Stimulated activated CD8-positive, alpha-beta memory T cell treated with anti-CD3 and anti-CD28 coated beads, Interleukin-4, amount 100 ng/mL, for 48 hours (primary cell): Measurements from ENCODE around the gene SPINK13.
"Not testable (repeated sequence)": the region's sequence is repeated elsewhere in the genome, so short reads cannot be mapped to it uniquely, and the experiment has no call there.

ENCODE experiments used
- DNase-seq: peaks from one replicate; pipeline ENCODE4 v3.0.0-alpha.2; 2020

SPINK13 gene

GRCh38 chr5:148268566-148268965, at the start of gene SPINK13:
Gene SPINK13 (plus strand): TSS chr5:148268794. CDS start chr5:148270073, 1,279 bp downstream.
- DNase-seq = no peak

GRCh38 chr5:148221508-148221907, 47.1 kb upstream of the SPINK13 start:
- no peak for DNase-seq

- DNase-seq = no peak
Observed at GRCh38 chr5:148224117-148224742, 44.4 kb upstream of the SPINK13 start.

GRCh38 chr5:148228392-148228984, 40.1 kb upstream of the SPINK13 start:
- DNase-seq = no peak

GRCh38 chr5:148229840-148230239, 38.8 kb upstream of the SPINK13 start:
- no peak for DNase-seq

GRCh38 chr5:148230240-148230639, 38.4 kb upstream of the SPINK13 start:
- DNase-seq = no peak

GRCh38 chr5:148237785-148238417, 30.7 kb upstream of the SPINK13 start:
- DNase-seq = no peak

GRCh38 chr5:148238418-148238794, 30.2 kb upstream of the SPINK13 start, which contains the start of gene MARCOL:
Gene MARCOL (plus strand): TSS chr5:148238525. CDS start chr5:148238598, 73 bp downstream.
- DNase-seq = no peak

GRCh38 chr5:148248894-148249293, 19.7 kb upstream of the SPINK13 start:
- DNase-seq = no peak

GRCh38 chr5:148255456-148255855, 13.1 kb upstream of the SPINK13 start:
- no peak for DNase-seq

- no peak for DNase-seq
Observed at GRCh38 chr5:148259288-148259687, 9.3 kb upstream of the SPINK13 start.

- DNase-seq = no peak
Observed at GRCh38 chr5:148261221-148261620, 7.4 kb upstream of the SPINK13 start.

GRCh38 chr5:148267962-148268361, 632 bp upstream of the SPINK13 start:
- DNase-seq = no peak

- not testable (repeated sequence) for DNase-seq
Observed at GRCh38 chr5:148275129-148275528, 6.5 kb downstream of the SPINK13 start.

- not testable (repeated sequence) for DNase-seq
Observed at GRCh38 chr5:148280893-148281292, 12.3 kb downstream of the SPINK13 start.

GRCh38 chr5:148281336-148281735, 12.7 kb downstream of the SPINK13 start:
- DNase-seq = not testable (repeated sequence)

- no peak for DNase-seq
Observed at GRCh38 chr5:148290271-148291195, 21.9 kb downstream of the SPINK13 start.

- no peak for DNase-seq
Observed at GRCh38 chr5:148297731-148298130, 29.1 kb downstream of the SPINK13 start.

- DNase-seq = no peak
Observed at GRCh38 chr5:148306446-148306845, 37.9 kb downstream of the SPINK13 start.

- no peak for DNase-seq
Observed at GRCh38 chr5:148309019-148309418, 40.4 kb downstream of the SPINK13 start.

GRCh38 chr5:148309746-148310145, 41.2 kb downstream of the SPINK13 start:
- DNase-seq = no peak

- no peak for DNase-seq
Observed at GRCh38 chr5:148311484-148311883, 42.9 kb downstream of the SPINK13 start.

GRCh38 chr5:148312153-148312552, 43.6 kb downstream of the SPINK13 start, which contains the start of gene SPINK7:
Gene SPINK7 (plus strand): TSS chr5:148312423. CDS start chr5:148312484, 61 bp downstream.
- no peak for DNase-seq
